ENCODE results near the gene VWA5B2. TPM values are rescaled to one million over a fixed set of nuclear protein-coding genes. Genes with fewer than 3 reads are reported as not detected.

VWA5B2 gene
- total RNA-seq, 4 donors from 2014 or later: 0.95 to 5.0 (median 1.4) TPM; not detected in 1

- Histone ChIP-seq H3K27me3 (no peaks in the 10 kb centered on the region), H3K36me3 (peaks cover 0 to 57% (median 30%) of the 10 kb centered on the region in 4 donors), H3K4me3 (peak overlapping the region; percentile 65 to 88 (median 80)), H3K4me1 (peaks cover 15 to 29% (median 20%) of the 10 kb centered on the region in 4 donors), H3K9me3 (no peaks in the 10 kb centered on the region), H3K27ac (peak overlapping the region; percentile 84 to 90 (median 86))
- in situ Hi-C loops (cut with MboI; ENCODE audit: low pct_ligation_motif_present in 1 of 4, low pct_unique_long_range_greater_than_20kb in 1 of 4, low sequenced_read_pairs in 3 of 4): no loop called here
- TF ChIP-seq CTCF (IDR thresholded peaks at IDR 0.05): no peak
- TF ChIP-seq EP300 (IDR thresholded peaks at IDR 0.05; ENCODE audit: low read depth): no peak
- no peak for TF ChIP-seq POLR2AphosphoS5 (IDR thresholded peaks at IDR 0.05)
- no peak for TF ChIP-seq POLR2A (IDR thresholded peaks at IDR 0.05)
- no peak for DNase-seq
- intact Hi-C loops (cut with DNase I; ENCODE audit: low total_unique reads): loop anchor here (10.0 kb wide), 1 partner anchor 52 kb away; the partner anchor contains the start of gene EIF2B5
- WGBS, 2 donors (ENCODE audit: low coverage in 1 of 2): 13% methylated on average over 3 of the region's 3 CpGs; no CpG with 5 or more reads in 1 of the 2 donors
Measured at GRCh38 chr3:184186902-184187207, 42.5 kb upstream of the VWA5B2 start.

- no peak for DNase-seq
- Histone ChIP-seq H3K36me3 (peaks cover 0 to 57% (median 28%) of the 10 kb centered on the region in 4 donors), H3K4me3 (no peak overlapping the region), H3K27ac (no peak overlapping the region), H3K9me3 (no peaks in the 10 kb centered on the region), H3K27me3 (no peaks in the 10 kb centered on the region), H3K4me1 (peaks cover 15 to 29% (median 20%) of the 10 kb centered on the region in 4 donors)
- WGBS, 2 donors (ENCODE audit: low coverage in 1 of 2): 93% methylated on average over 17 of the region's 17 CpGs; no CpG with 5 or more reads in 1 of the 2 donors
- no peak for TF ChIP-seq POLR2AphosphoS5 (IDR thresholded peaks at IDR 0.05)
- TF ChIP-seq POLR2A (IDR thresholded peaks at IDR 0.05): no peak
- no peak for TF ChIP-seq EP300 (IDR thresholded peaks at IDR 0.05; ENCODE audit: low read depth)
- TF ChIP-seq CTCF (IDR thresholded peaks at IDR 0.05): no peak
- intact Hi-C loops (cut with DNase I; ENCODE audit: low total_unique reads): loop anchor here (10.0 kb wide), 1 partner anchor 53 kb away; the partner anchor contains the start of gene EIF2B5
- in situ Hi-C loops (cut with MboI; ENCODE audit: low pct_ligation_motif_present in 1 of 4, low pct_unique_long_range_greater_than_20kb in 1 of 4, low sequenced_read_pairs in 3 of 4): no loop called here
Measured at GRCh38 chr3:184188080-184188479, 41.3 kb upstream of the VWA5B2 start.

GRCh38 chr3:184189421-184189820, 40.0 kb upstream of the VWA5B2 start:
- TF ChIP-seq POLR2A (IDR thresholded peaks at IDR 0.05) (no peak), POLR2AphosphoS5 (IDR thresholded peaks at IDR 0.05) (no peak), CTCF (IDR thresholded peaks at IDR 0.05) (no peak), EP300 (IDR thresholded peaks at IDR 0.05; ENCODE audit: low read depth) (no peak)
- Histone ChIP-seq H3K4me3 (no peak overlapping the region), H3K27me3 (no peaks in the 10 kb centered on the region), H3K9me3 (no peaks in the 10 kb centered on the region), H3K36me3 (peaks cover 0 to 60% (median 26%) of the 10 kb centered on the region in 4 donors), H3K27ac (no peak overlapping the region), H3K4me1 (peaks cover 15 to 29% (median 20%) of the 10 kb centered on the region in 4 donors)
- in situ Hi-C loops (cut with MboI; ENCODE audit: low pct_ligation_motif_present in 1 of 4, low pct_unique_long_range_greater_than_20kb in 1 of 4, low sequenced_read_pairs in 3 of 4) (no loop called here), intact Hi-C loops (cut with DNase I; ENCODE audit: low total_unique reads) (loop anchor here (10.0 kb wide), 1 partner anchor 55 kb away; the partner anchor contains the start of gene EIF2B5)
- 97% methylated on average over 13 of the region's 13 CpGs; no CpG with 5 or more reads in 1 of the 2 donors for WGBS, 2 donors (ENCODE audit: low coverage in 1 of 2)
- no peak for DNase-seq

GRCh38 chr3:184192889-184193288, 36.5 kb upstream of the VWA5B2 start:
- peaks cover 0 to 5% (median 2%) of the 10 kb centered on the region in 4 donors for H3K4me1 ChIP-seq
- H3K36me3 ChIP-seq: peaks cover 0 to 69% (median 29%) of the 10 kb centered on the region in 4 donors
- no peak overlapping the region for H3K4me3 ChIP-seq
- intact Hi-C loops (cut with DNase I; ENCODE audit: low total_unique reads) (no loop called here), in situ Hi-C loops (cut with MboI; ENCODE audit: low pct_ligation_motif_present in 1 of 4, low pct_unique_long_range_greater_than_20kb in 1 of 4, low sequenced_read_pairs in 3 of 4) (no loop called here)
- no peak for DNase-seq
- TF ChIP-seq CTCF (IDR thresholded peaks at IDR 0.05): no peak
- TF ChIP-seq POLR2A (IDR thresholded peaks at IDR 0.05): no peak
- H3K27ac ChIP-seq: no peak overlapping the region
- H3K27me3 ChIP-seq: no peaks in the 10 kb centered on the region
- H3K9me3 ChIP-seq: no peaks in the 10 kb centered on the region
- WGBS, 2 donors (ENCODE audit: low coverage in 1 of 2): 94% methylated on average over 10 of the region's 10 CpGs; no CpG with 5 or more reads in 1 of the 2 donors
